NCI-H1105 treated with DMSO at 0.1 percent for 48 hours (cell line): Measurements from ENCODE around the gene TRIML2.

Experiments
- DNase-seq: peaks from one replicate; lab custom pipeline; 2025; lab: John Stamatoyannopoulos, UW

TRIML2 gene

GRCh38 chr4:188109157-188109755 lies at the start of gene TRIML2:
TRIML2 (minus strand) TSS chr4:188109603; CDS start chr4:188105368, 4,235 bp downstream.
- no peak for DNase-seq

GRCh38 chr4:188158336-188158735 lies 48.9 kb upstream of the TRIML2 start:
- no peak for DNase-seq

- DNase-seq, result no peak
Observed at GRCh38 chr4:188154668-188155405, 45.4 kb upstream of the TRIML2 start.

GRCh38 chr4:188147776-188148175 lies 38.4 kb upstream of the TRIML2 start:
- no peak for DNase-seq

GRCh38 chr4:188147176-188147575 lies 37.8 kb upstream of the TRIML2 start:
- DNase-seq, result no peak

GRCh38 chr4:188146618-188147017 lies 37.2 kb upstream of the TRIML2 start:
- DNase-seq, result no peak

GRCh38 chr4:188145601-188146000 lies 36.2 kb upstream of the TRIML2 start:
- no peak for DNase-seq

- DNase-seq, result no peak
Observed at GRCh38 chr4:188143731-188144130, 34.3 kb upstream of the TRIML2 start.

- no peak for DNase-seq
Observed at GRCh38 chr4:188139671-188140070, 30.3 kb upstream of the TRIML2 start.

GRCh38 chr4:188139141-188139540 lies 29.7 kb upstream of the TRIML2 start, which contains the start of gene TRIML1:
TRIML1 (plus strand) TSS chr4:188139441; CDS start chr4:188139559, 118 bp downstream.
- no peak for DNase-seq

- DNase-seq, result no peak
Observed at GRCh38 chr4:188138227-188138626, 28.8 kb upstream of the TRIML2 start.

GRCh38 chr4:188132232-188132631 lies 22.8 kb upstream of the TRIML2 start:
- no peak for DNase-seq

- no peak for DNase-seq
Observed at GRCh38 chr4:188130355-188130754, 21.0 kb upstream of the TRIML2 start.

- no peak for DNase-seq
Observed at GRCh38 chr4:188127214-188127874, 17.9 kb upstream of the TRIML2 start.

- DNase-seq, result no peak
Observed at GRCh38 chr4:188121530-188121929, 12.1 kb upstream of the TRIML2 start.

- DNase-seq, result no peak
Observed at GRCh38 chr4:188117631-188118324, 8.4 kb upstream of the TRIML2 start.

- no peak for DNase-seq
Observed at GRCh38 chr4:188113156-188113555, 3.8 kb upstream of the TRIML2 start.

- no peak for DNase-seq
Observed at GRCh38 chr4:188111955-188112354, 2.6 kb upstream of the TRIML2 start.

- no peak for DNase-seq
Observed at GRCh38 chr4:188110741-188111471, 1.5 kb upstream of the TRIML2 start.

- no peak for DNase-seq
Observed at GRCh38 chr4:188110036-188110435, 633 bp upstream of the TRIML2 start.

GRCh38 chr4:188107931-188108843 lies 1.2 kb downstream of the TRIML2 start:
- DNase-seq, result no peak
